WTC11 (cell line): ENCODE measurements around the gene CCL18. TPM values are rescaled to one million over a fixed set of nuclear protein-coding genes. Genes with fewer than 3 reads are reported as not detected.

Experiments used
- ATAC-seq: fragments of 200-7000 bp; cut with Tn5 transposase; 2 replicates; pipeline ENCODE4 v1.10.0; 2021; ENCODE audit warnings: mild to moderate bottlenecking, moderate library complexity
- CTCF ChIA-PET: fragments of 300-600 bp; sonication (Branson Sonifier 250); formaldehyde crosslinking; loops from one replicate; lab custom pipeline; 2021; ENCODE audit warnings: antibody characterized with exemption; lab: Charles Lee
- POLR2A ChIA-PET: fragments of 350-600 bp; sonication (Branson Sonifier 250); formaldehyde crosslinking; loops from one replicate; lab custom pipeline; 2021; ENCODE audit warnings: antibody characterized with exemption; lab: Charles Lee
- DNase-seq: peaks from one replicate; pipeline ENCODE4 v3.0.0; 2021; ENCODE audit warnings: low spot score
- H3K27ac Mint-ChIP-seq: 2 replicates; pipeline ENCODE4 v1.8.0; 2021; ENCODE audit warnings: mixed read lengths
- H3K27me3 Mint-ChIP-seq: 2 replicates; pipeline ENCODE4 v1.8.0; 2021; ENCODE audit warnings: low read depth, mild to moderate bottlenecking, moderate library complexity, mixed read lengths
- H3K36me3 Mint-ChIP-seq: 2 replicates; pipeline ENCODE4 v1.8.0; 2021; ENCODE audit warnings: mixed read lengths
- H3K4me1 Mint-ChIP-seq: 2 replicates; pipeline ENCODE4 v1.8.0; 2022; ENCODE audit warnings: mixed read lengths
- H3K4me3 Mint-ChIP-seq: 2 replicates; pipeline ENCODE4 v1.8.0; 2021; ENCODE audit warnings: mild to moderate bottlenecking, moderate library complexity, mixed read lengths
- H3K9me3 Mint-ChIP-seq: 2 replicates; pipeline ENCODE4 v1.8.0; 2021; ENCODE audit warnings: mixed read lengths
- AFF4 ChIP-seq: sonication (generic); formaldehyde crosslinking; IDR thresholded peaks from 2 replicates; pipeline ENCODE4 v1.8.1; 2023; ENCODE audit warnings: mild to moderate bottlenecking, missing genetic modification reagents, borderline replicate concordance
- ATF2 ChIP-seq: sonication (generic); formaldehyde crosslinking; IDR thresholded peaks from 2 replicates; pipeline ENCODE4 v1.8.1; 2022; ENCODE audit warnings: low read depth, missing genetic modification reagents, borderline replicate concordance
- CBFB ChIP-seq: sonication (generic); formaldehyde crosslinking; IDR thresholded peaks from 2 replicates; pipeline ENCODE4 v1.8.1; 2022; ENCODE audit warnings: mild to moderate bottlenecking, low read depth, missing genetic modification reagents
- GABPB1 ChIP-seq: sonication (generic); formaldehyde crosslinking; IDR thresholded peaks from 2 replicates; pipeline ENCODE4 v1.8.1; 2023; ENCODE audit warnings: mild to moderate bottlenecking, missing genetic modification reagents
- GTF2I ChIP-seq: fragments of 250-450 bp; sonication (Bioruptor Pico); conservative IDR thresholded peaks from 2 replicates; pipeline ENCODE4 v1.4.0; 2021; ENCODE audit warnings: mild to moderate bottlenecking
- HMGA2 ChIP-seq: fragments of 250-450 bp; sonication (Bioruptor Pico); IDR thresholded peaks from 2 replicates; pipeline ENCODE4 v1.4.0; 2021; ENCODE audit warnings: mild to moderate bottlenecking, moderate library complexity
- KAT7 ChIP-seq: sonication (generic); formaldehyde crosslinking; IDR thresholded peaks from 2 replicates; pipeline ENCODE4 v1.8.1; 2023; ENCODE audit warnings: missing genetic modification reagents, mild to moderate bottlenecking, borderline replicate concordance
- MAX ChIP-seq: sonication (generic); formaldehyde crosslinking; IDR thresholded peaks from 2 replicates; pipeline ENCODE4 v1.8.0; 2022; ENCODE audit warnings: mild to moderate bottlenecking, missing genetic modification reagents
- MXD4 ChIP-seq: fragments of 250-450 bp; sonication (Bioruptor Pico); IDR thresholded peaks from 2 replicates; pipeline ENCODE4 v1.8.0; 2021; ENCODE audit warnings: mild to moderate bottlenecking, moderate library complexity, borderline replicate concordance
- MYBL2 ChIP-seq: sonication (generic); formaldehyde crosslinking; IDR thresholded peaks from 2 replicates; pipeline ENCODE4 v1.8.1; 2023; ENCODE audit warnings: mild to moderate bottlenecking, moderate library complexity, missing genetic modification reagents
- NFE2L1 ChIP-seq: sonication (generic); formaldehyde crosslinking; IDR thresholded peaks from 2 replicates; pipeline ENCODE4 v1.8.1; 2023; ENCODE audit warnings: missing genetic modification reagents
- NFYB ChIP-seq: sonication (generic); formaldehyde crosslinking; conservative IDR thresholded peaks from 2 replicates; pipeline ENCODE4 v1.8.0; 2022; ENCODE audit warnings: low read depth, missing genetic modification reagents
- NR1H2 ChIP-seq: sonication (generic); formaldehyde crosslinking; IDR thresholded peaks from 2 replicates; pipeline ENCODE4 v1.9.0; 2021; ENCODE audit warnings: mild to moderate bottlenecking, moderate library complexity, missing genetic modification reagents
- STAT6 ChIP-seq: sonication (generic); formaldehyde crosslinking; conservative IDR thresholded peaks from 2 replicates; pipeline ENCODE4 v1.8.1; 2023; ENCODE audit warnings: mild to moderate bottlenecking, low read depth, missing genetic modification reagents, moderate library complexity
- USF1 ChIP-seq: sonication (generic); formaldehyde crosslinking; IDR thresholded peaks from 2 replicates; pipeline ENCODE4 v1.8.0; 2022; ENCODE audit warnings: mild to moderate bottlenecking, missing genetic modification reagents
- ZNF121 ChIP-seq: sonication (generic); formaldehyde crosslinking; IDR thresholded peaks from 2 replicates; pipeline ENCODE4 v1.8.0; 2023; ENCODE audit warnings: missing genetic modification reagents
- ZNF219 ChIP-seq: sonication (generic); formaldehyde crosslinking; IDR thresholded peaks from 2 replicates; pipeline ENCODE4 v1.8.0; 2023; ENCODE audit warnings: missing genetic modification reagents, mild to moderate bottlenecking, borderline replicate concordance
- ZNF232 ChIP-seq: sonication (generic); formaldehyde crosslinking; IDR thresholded peaks from 2 replicates; pipeline ENCODE4 v1.8.0; 2022; ENCODE audit warnings: mild to moderate bottlenecking, missing genetic modification reagents
- ZNF423 ChIP-seq: fragments of 250-450 bp; sonication (Bioruptor Pico); IDR thresholded peaks from 2 replicates; pipeline ENCODE4 v2.1.2; 2022; ENCODE audit warnings: mild to moderate bottlenecking, moderate library complexity
- ZNF671 ChIP-seq: fragments of 250-450 bp; sonication (Bioruptor Pico); IDR thresholded peaks from 2 replicates; pipeline ENCODE4 v1.8.0; 2021; ENCODE audit warnings: mild to moderate bottlenecking
- total RNA-seq: library from RNA; stranded (reverse); gene quantifications from 3 replicates; pipeline ENCODE4 v1.2.3, GENCODE V29; 2021
- TF ChIP-seq, protein P1 (sequence below): sonication (generic); formaldehyde crosslinking; IDR thresholded peaks from 2 replicates; pipeline ENCODE4 v1.8.1; 2023; ENCODE audit warnings: mild to moderate bottlenecking, moderate library complexity, missing genetic modification reagents
- TF ChIP-seq, protein P2 (sequence below): sonication (generic); formaldehyde crosslinking; IDR thresholded peaks from 2 replicates; pipeline ENCODE4 v1.8.0; 2023; ENCODE audit warnings: mild to moderate bottlenecking, missing genetic modification reagents
- TF ChIP-seq, protein P3 (sequence below): fragments of 200-600 bp; IDR thresholded peaks from 2 replicates; pipeline ENCODE4 v1.8.0; 2022; ENCODE audit warnings: antibody characterized with exemption

CCL18 gene
- total RNA-seq, 1 experiment from 2014 or later, result not detected

DNA sequence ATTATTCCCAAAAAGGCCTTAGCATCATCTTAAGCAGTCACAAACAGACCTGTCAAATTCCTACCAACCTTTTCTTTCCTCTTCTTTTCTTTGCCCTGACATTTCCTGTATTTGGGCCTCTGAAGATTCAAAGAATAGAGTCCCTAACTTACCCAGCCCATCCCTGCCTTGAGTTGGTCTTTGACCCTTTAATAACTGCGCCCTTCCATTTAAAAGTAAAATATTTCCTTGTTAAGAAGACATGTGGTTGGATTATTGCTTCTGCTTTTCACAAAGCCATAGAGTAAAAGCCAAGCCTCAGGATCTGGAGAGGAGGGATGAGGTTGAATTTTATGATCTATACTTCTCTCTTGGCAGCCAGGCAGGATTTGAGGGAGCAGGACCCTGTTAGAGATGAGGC is 33.1 kb upstream of the CCL18 start:
- no peaks in the 10 kb centered on the region for H3K36me3 Mint-ChIP-seq
- CTCF ChIA-PET, result interaction anchor here (1.0 to 1.4 kb wide), 2 partner anchors 42 to 62 kb away, joined by 3 to 5 read pairs; no protein-coding TSS in a partner anchor

DNA sequence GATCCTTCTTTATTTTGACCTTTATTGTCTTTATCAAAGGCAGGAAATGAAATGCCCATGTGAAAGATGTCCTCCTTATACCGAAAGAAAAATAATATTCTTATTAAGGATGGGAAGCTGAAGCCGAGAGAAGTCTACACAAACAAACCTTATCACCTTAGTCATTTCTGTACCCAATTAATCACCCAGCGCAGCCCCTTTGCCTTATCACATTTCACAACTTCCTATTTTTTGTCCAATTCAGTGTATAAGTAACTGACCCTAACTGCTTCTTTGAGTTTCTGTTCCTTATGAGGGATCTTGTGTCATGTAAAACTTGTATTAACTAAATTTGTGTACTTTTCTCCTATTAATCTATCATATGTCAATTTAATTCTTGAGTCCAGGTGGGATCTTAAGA is 29.9 kb upstream of the CCL18 start:
- Mint-ChIP-seq H3K36me3 (no peaks in the 10 kb centered on the region), H3K27ac (no peak overlapping the region), H3K4me3 (no peak overlapping the region), H3K27me3 (peaks cover 6% of the 10 kb centered on the region; the same call in 1 of the 2 replicates), H3K4me1 (peaks cover 11% of the 10 kb centered on the region), H3K9me3 (peaks cover 5% of the 10 kb centered on the region)
- DNase-seq, result no peak
- CTCF ChIA-PET, result no interaction called here
- POLR2A ChIA-PET, result no interaction called here
- no peak for ATAC-seq
- TF ChIP-seq ATF2 (CRISPR knock-in tag), result no peak
- TF ChIP-seq KAT7, result no peak
- TF ChIP-seq NFYB (CRISPR knock-in tag), result no peak
- TF ChIP-seq, protein P1, sequence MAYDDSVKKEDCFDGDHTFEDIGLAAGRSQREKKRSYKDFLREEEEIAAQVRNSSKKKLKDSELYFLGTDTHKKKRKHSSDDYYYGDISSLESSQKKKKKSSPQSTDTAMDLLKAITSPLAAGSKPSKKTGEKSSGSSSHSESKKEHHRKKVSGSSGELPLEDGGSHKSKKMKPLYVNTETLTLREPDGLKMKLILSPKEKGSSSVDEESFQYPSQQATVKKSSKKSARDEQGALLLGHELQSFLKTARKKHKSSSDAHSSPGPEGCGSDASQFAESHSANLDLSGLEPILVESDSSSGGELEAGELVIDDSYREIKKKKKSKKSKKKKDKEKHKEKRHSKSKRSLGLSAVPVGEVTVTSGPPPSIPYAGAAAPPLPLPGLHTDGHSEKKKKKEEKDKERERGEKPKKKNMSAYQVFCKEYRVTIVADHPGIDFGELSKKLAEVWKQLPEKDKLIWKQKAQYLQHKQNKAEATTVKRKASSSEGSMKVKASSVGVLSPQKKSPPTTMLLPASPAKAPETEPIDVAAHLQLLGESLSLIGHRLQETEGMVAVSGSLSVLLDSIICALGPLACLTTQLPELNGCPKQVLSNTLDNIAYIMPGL, result no peak
- TF ChIP-seq AFF4 (CRISPR knock-in tag), result no peak
- no peak for TF ChIP-seq USF1 (CRISPR knock-in tag)
- no peak for TF ChIP-seq MXD4 (CRISPR knock-in tag)
- TF ChIP-seq, protein P2, sequence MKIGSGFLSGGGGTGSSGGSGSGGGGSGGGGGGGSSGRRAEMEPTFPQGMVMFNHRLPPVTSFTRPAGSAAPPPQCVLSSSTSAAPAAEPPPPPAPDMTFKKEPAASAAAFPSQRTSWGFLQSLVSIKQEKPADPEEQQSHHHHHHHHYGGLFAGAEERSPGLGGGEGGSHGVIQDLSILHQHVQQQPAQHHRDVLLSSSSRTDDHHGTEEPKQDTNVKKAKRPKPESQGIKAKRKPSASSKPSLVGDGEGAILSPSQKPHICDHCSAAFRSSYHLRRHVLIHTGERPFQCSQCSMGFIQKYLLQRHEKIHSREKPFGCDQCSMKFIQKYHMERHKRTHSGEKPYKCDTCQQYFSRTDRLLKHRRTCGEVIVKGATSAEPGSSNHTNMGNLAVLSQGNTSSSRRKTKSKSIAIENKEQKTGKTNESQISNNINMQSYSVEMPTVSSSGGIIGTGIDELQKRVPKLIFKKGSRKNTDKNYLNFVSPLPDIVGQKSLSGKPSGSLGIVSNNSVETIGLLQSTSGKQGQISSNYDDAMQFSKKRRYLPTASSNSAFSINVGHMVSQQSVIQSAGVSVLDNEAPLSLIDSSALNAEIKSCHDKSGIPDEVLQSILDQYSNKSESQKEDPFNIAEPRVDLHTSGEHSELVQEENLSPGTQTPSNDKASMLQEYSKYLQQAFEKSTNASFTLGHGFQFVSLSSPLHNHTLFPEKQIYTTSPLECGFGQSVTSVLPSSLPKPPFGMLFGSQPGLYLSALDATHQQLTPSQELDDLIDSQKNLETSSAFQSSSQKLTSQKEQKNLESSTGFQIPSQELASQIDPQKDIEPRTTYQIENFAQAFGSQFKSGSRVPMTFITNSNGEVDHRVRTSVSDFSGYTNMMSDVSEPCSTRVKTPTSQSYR (CRISPR knock-in tag), result no peak
- TF ChIP-seq STAT6 (CRISPR knock-in tag), result no peak
- TF ChIP-seq NFE2L1 (CRISPR knock-in tag), result no peak
- TF ChIP-seq MYBL2 (CRISPR knock-in tag), result no peak
- TF ChIP-seq ZNF423 (CRISPR knock-in tag), result no peak
- TF ChIP-seq NR1H2 (CRISPR knock-in tag), result no peak

More for the DNA sequence above, 33.1 kb upstream of the CCL18 start:
- TF ChIP-seq ZNF219 (no peak), GTF2I (CRISPR knock-in tag) (no peak), MAX (CRISPR knock-in tag) (no peak), CBFB (CRISPR knock-in tag) (no peak), GABPB1 (CRISPR knock-in tag) (no peak), ZNF671 (no peak), ZNF121 (CRISPR knock-in tag) (no peak), HMGA2 (CRISPR knock-in tag) (no peak), MYBL2 (CRISPR knock-in tag) (no peak), ZNF232 (CRISPR knock-in tag) (no peak)
- TF ChIP-seq, protein P3, sequence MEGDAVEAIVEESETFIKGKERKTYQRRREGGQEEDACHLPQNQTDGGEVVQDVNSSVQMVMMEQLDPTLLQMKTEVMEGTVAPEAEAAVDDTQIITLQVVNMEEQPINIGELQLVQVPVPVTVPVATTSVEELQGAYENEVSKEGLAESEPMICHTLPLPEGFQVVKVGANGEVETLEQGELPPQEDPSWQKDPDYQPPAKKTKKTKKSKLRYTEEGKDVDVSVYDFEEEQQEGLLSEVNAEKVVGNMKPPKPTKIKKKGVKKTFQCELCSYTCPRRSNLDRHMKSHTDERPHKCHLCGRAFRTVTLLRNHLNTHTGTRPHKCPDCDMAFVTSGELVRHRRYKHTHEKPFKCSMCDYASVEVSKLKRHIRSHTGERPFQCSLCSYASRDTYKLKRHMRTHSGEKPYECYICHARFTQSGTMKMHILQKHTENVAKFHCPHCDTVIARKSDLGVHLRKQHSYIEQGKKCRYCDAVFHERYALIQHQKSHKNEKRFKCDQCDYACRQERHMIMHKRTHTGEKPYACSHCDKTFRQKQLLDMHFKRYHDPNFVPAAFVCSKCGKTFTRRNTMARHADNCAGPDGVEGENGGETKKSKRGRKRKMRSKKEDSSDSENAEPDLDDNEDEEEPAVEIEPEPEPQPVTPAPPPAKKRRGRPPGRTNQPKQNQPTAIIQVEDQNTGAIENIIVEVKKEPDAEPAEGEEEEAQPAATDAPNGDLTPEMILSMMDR, result no peak
- no peak overlapping the region for H3K4me3 Mint-ChIP-seq
- DNase-seq (no peak), ATAC-seq (no peak)
- no peak overlapping the region for H3K27ac Mint-ChIP-seq
- POLR2A ChIA-PET, result no interaction called here
- peaks cover 5% of the 10 kb centered on the region for H3K9me3 Mint-ChIP-seq
- peaks cover 11% of the 10 kb centered on the region for H3K4me1 Mint-ChIP-seq
- H3K27me3 Mint-ChIP-seq, result peaks cover 6% of the 10 kb centered on the region
